ENCODE results near the gene GPRC6A.

The GPRC6A gene

GRCh38 chr6:116828983-116829382, at the start of gene GPRC6A:
Gene GPRC6A (minus strand): TSS chr6:116829083. CDS start chr6:116829013, 70 bp downstream.
- FAIRE-seq (no peak), DNase-seq (ENCODE audit: insufficient read length, low spot score) (no peak)
- no peak for TF ChIP-seq CTCF (IDR thresholded peaks at IDR 0.05; ENCODE audit: insufficient read depth, missing control alignments)

GRCh38 chr6:116877743-116878142, 48.9 kb upstream of the GPRC6A start:
- no peak for FAIRE-seq
- no peak for TF ChIP-seq CTCF (IDR thresholded peaks at IDR 0.05; ENCODE audit: insufficient read depth, missing control alignments)
- DNase-seq (ENCODE audit: insufficient read length, low spot score), result no peak

- DNase-seq (ENCODE audit: insufficient read length, low spot score), result no peak
- FAIRE-seq, result no peak
- no peak for TF ChIP-seq CTCF (IDR thresholded peaks at IDR 0.05; ENCODE audit: insufficient read depth, missing control alignments)
These were observed 48.0 kb upstream of the GPRC6A start, which contains the start of gene RFX6 for GRCh38 chr6:116876635-116877611. Gene RFX6 (plus strand): TSS chr6:116877242. CDS start chr6:116877276, 34 bp downstream.

DNA sequence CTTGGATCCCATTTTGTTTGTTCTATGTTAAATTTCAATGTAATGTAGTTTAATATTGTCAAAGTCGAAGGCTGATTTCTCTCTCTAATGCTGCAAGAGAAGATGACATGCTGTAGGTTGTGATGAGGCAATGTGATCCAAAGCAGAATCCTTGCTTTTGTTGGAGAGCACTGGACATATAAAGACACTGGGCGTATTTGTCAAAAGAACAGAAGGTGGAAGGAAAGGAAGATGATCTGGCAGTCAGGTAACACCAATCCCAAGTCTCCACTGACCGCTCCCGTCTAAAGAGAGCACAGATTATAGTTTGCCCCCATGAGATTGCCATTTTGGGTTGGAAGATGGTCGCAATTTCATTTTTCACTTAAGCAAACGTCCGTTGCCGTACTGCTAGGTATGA, 47.2 kb upstream of the GPRC6A start:
- TF ChIP-seq CTCF (IDR thresholded peaks at IDR 0.05; ENCODE audit: insufficient read depth, missing control alignments), result no peak
- DNase-seq (ENCODE audit: insufficient read length, low spot score), result no peak
- no peak for FAIRE-seq

DNA sequence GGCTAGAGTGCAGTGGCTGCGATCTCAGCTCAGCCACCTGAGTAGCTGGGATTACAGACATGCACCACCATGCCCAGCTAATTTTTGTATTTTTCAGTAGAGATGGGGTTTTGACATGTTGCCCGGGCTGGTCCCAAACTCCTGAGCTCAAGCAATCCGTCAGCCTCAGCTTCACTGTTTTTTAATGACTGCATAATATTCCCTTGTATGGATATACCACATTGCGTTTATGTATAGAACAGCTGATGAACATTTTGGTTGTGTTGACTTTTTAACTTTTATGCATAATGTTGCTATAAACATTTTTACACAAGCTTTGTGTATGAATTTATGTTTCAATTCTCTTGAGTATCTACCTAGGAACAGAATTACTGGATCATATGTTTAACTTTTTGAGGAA, 43.9 kb upstream of the GPRC6A start:
- DNase-seq (ENCODE audit: insufficient read length, low spot score) (no peak), FAIRE-seq (no peak)
- no peak for TF ChIP-seq CTCF (IDR thresholded peaks at IDR 0.05; ENCODE audit: insufficient read depth, missing control alignments)

DNA sequence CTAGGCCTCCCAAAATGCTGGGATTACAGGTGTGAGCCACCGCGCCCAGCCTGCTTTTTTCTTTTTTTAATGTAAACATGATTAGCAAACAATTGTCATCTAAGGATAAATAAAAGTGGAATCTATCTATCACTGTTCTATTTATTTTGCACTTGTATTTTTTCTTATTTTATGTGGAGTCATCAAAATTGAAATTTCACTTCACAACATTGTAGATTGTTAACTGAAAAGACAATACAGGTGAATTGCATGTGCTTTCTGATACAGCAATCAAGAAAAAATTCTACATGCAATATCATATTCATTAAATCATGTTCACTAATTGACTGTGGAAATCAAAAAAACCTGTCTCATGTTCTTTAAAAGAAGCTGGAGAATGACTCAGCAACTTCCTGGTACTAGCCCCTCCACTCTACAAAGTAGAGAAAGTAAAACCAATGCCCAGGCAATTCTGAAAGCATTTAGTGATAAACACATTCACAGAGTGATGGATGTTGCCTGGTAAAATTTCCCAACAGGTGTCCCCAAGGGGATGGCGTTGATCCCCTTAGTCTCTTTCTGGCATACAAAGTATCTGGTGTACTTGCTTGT, 37.5 kb upstream of the GPRC6A start:
- FAIRE-seq, result no peak
- TF ChIP-seq CTCF (IDR thresholded peaks at IDR 0.05; ENCODE audit: insufficient read depth, missing control alignments), result no peak
- DNase-seq (ENCODE audit: insufficient read length, low spot score), result no peak
